Measurements from ENCODE around the gene PSMD13. TPM values are rescaled to one million over a fixed set of nuclear protein-coding genes. Genes with fewer than 3 reads are reported as not detected.
"Not testable (repeated sequence)": the region's sequence is repeated elsewhere in the genome, so short reads cannot be mapped to it uniquely, and the experiment has no call there.

Gene PSMD13
- total and polyA plus RNA-seq, 2 of the 4 experiments (the other 2 are of a cell fraction) = 177 to 217 TPM

DNA sequence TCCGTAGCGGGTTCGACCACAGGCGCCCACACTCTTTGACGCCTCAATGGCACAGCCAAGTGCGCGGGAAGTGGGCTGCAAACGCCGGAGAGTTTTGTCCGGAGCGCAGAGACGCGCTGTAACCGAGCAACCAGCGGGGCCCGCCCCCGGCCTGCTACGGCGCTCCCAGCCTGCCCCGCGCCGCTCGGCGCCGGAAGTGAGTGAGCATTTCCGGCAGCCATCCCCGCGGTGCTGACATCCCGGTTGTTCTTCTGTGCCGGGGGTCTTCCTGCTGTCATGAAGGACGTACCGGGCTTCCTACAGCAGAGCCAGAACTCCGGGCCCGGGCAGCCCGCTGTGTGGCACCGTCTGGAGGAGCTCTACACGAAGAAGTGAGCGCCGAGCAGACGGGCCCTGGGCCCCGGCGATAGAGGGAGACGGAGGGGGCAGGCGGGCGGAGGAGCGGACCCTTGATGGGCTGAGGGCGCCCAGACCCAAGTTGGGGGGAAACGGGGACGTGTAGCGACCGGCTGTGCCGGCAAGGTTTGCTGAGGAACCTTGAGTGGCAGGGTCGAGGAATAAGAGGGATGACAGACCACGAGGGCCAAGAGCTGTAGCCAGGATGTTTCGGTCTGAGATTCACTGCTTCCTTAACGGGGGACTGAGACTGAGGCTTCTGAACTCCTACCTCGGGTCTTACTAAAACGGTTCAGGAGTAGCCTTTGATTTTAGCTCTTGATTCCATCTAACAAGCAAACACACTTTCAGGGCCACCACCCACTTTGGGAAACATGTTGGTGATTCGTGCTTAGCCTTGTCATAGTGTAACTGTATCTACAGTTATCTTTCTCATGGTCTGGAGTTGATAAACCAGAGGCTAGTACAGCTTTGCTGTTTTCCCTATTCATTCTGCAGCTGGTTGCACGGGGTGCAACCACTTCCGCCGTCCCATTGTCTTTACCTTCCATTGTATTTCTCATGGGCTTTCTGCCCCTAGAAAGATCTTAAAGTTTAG lies at the start of gene PSMD13 (continued):
- TF ChIP-seq, protein P1, sequence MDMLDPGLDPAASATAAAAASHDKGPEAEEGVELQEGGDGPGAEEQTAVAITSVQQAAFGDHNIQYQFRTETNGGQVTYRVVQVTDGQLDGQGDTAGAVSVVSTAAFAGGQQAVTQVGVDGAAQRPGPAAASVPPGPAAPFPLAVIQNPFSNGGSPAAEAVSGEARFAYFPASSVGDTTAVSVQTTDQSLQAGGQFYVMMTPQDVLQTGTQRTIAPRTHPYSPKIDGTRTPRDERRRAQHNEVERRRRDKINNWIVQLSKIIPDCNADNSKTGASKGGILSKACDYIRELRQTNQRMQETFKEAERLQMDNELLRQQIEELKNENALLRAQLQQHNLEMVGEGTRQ (IDR thresholded peaks at IDR 0.05; ENCODE audit: low read depth, low read length) = no peak
- TF ChIP-seq RFX5 (IDR thresholded peaks at IDR 0.05; ENCODE audit: low read depth, low read length) = no peak
- no peak for TF ChIP-seq CEBPB (IDR thresholded peaks at IDR 0.05; ENCODE audit: low read depth, low read length)
- TF ChIP-seq CHD1 (IDR thresholded peaks at IDR 0.05; ENCODE audit: low read depth, low read length) = peak; percentile 84; the same call in 1 of the 2 replicates
- no peak for TF ChIP-seq BHLHE40 (IDR thresholded peaks at IDR 0.05; ENCODE audit: low read depth, low read length)

DNA sequence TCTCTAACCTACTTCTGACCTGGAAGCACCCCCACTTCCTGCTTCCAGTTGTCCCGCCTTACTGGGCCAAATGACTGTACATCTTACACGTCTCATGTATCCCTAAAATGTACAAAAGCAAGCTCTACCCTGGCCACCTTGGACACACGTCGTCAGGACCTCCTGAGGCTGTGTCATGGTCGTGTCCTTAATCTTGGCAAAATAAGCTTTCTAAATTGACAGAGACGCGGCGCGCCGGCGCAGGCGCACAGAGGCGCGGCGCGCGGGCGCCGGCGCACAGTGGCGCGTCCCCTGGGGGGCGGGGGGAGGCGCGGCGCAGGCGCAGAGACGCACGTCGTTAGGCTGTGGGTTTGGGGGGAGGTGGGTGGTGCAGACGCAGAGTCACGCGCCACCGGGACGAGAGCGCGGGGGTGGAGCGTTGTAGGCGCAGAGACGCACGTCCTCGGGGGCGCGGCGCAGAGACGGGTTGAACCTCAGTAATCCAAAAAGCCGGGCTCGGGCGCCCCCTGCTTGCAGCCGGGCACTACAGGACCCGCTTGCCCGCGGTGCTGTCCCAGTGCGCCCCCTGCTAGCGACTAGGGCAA lies 47.5 kb upstream of the PSMD13 start:
- H3K4me3 ChIP-seq (ENCODE audit: insufficient read depth, low read depth, low read length); H4K20me1 ChIP-seq (ENCODE audit: insufficient read depth, low read length); H4K91ac ChIP-seq (ENCODE audit: insufficient read depth, low read depth, low read length); H3K56ac ChIP-seq (ENCODE audit: extremely low read depth, insufficient read depth, low read length); H3K27ac ChIP-seq (ENCODE audit: insufficient read depth, low read length); H3K9me1 ChIP-seq (ENCODE audit: insufficient read depth, low read length); H2BK20ac ChIP-seq (ENCODE audit: low read depth, low read length); DNase-seq; H3K9ac ChIP-seq (ENCODE audit: low read depth, low read length); H3K18ac ChIP-seq (ENCODE audit: low read depth, low read length); H2BK15ac ChIP-seq (ENCODE audit: low read depth, low read length); intact Hi-C loops (cut with micrococcal nuclease); H2AK9ac ChIP-seq (replicated peaks; ENCODE audit: low read depth, low read length, poor library complexity); H3K4me2 ChIP-seq (ENCODE audit: low read depth, low read length); H3K4me1 ChIP-seq (ENCODE audit: control insufficient read depth, insufficient read depth, low read length); BruUV-seq (replicated peaks); H3K9me3 ChIP-seq (ENCODE audit: control insufficient read depth, insufficient read depth, low read length); POLR2A ChIA-PET (ENCODE audit: unreplicated experiment); H3K23ac ChIP-seq (ENCODE audit: low read depth, low read length); H3K4ac ChIP-seq (ENCODE audit: low read depth, low read length); H2AK5ac ChIP-seq (ENCODE audit: low read depth, low read length); H2BK120ac ChIP-seq (ENCODE audit: low read depth, low read length); CTCF ChIA-PET; H3K79me1 ChIP-seq (ENCODE audit: low read depth in 1 of 2, low read length in 2 of 2); dilution Hi-C loops (cut with HindIII; ENCODE audit: low sequenced_read_pairs, unreplicated experiment); H3K14ac ChIP-seq (replicated peaks; ENCODE audit: low read depth, low read length); H4K8ac ChIP-seq (ENCODE audit: low read depth in 2 of 2, low read length in 2 of 2); in situ Hi-C loops (cut with MboI; ENCODE audit: low sequenced_read_pairs); H2BK5ac ChIP-seq (ENCODE audit: low read depth, low read length, poor library complexity, severe bottlenecking); H4K5ac ChIP-seq (ENCODE audit: low read depth, low read length); H3K27me3 ChIP-seq (ENCODE audit: control insufficient read depth, insufficient read depth, low read length); ATAC-seq (ENCODE audit: low read depth); H2AFZ ChIP-seq (replicated peaks; ENCODE audit: low read length, poor library complexity); H3K36me3 ChIP-seq (ENCODE audit: control insufficient read depth, insufficient read depth, low read length): not testable (repeated sequence)
- WGBS, 2 experiments (ENCODE audit: extremely low coverage in 2 of 2, insufficient read length in 1 of 2) = no CpG with 5 or more reads among the region's 55 CpGs
